ENCODE results near the gene MSL3B.

MSL3B gene

GRCh38 chr2:233829193-233830110, 38.7 kb downstream of the MSL3B start:
- H3K9me3 ChIP-seq (replicated peaks; ENCODE audit: control insufficient read depth, insufficient read depth, low read depth, low read length), result no peaks in the 10 kb centered on the region
- H3K4me1 ChIP-seq (replicated peaks in 1 of 2; ENCODE audit: control insufficient read depth in 2 of 2, insufficient read depth in 2 of 2, low read length in 2 of 2), result peaks cover 0 to 5% of the 10 kb centered on the region in 2 experiments; a peak in 2 of 5 replicates
- DNase-seq (ENCODE audit: extremely low read depth in 1 of 4, low spot score in 3 of 4) (no peak), ATAC-seq (no peak), FAIRE-seq (no peak)
- no peaks in the 10 kb centered on the region for H3K9me1 ChIP-seq (ENCODE audit: control insufficient read depth, insufficient read depth, low read length)
- intact Hi-C loops (cut with micrococcal nuclease) (no loop called here), in situ Hi-C loops (cut with MboI) (no loop called here)
- no peak overlapping the region for H3K27ac ChIP-seq (ENCODE audit: extremely low read depth, low read depth, low read length)
- WGBS (ENCODE audit: insufficient coverage, low coverage, missing lambda C conversion rate), result 24% methylated on average over 11 of the region's 15 CpGs
- ChIA-PET CTCF (ENCODE audit: low intra/inter-chr PET ratio) (no interaction called here), POLR2A (interaction anchor here (0.6 to 1.0 kb wide), 3 partner anchors 9 to 1183 kb away, joined by 3 read pairs; no protein-coding TSS in a partner anchor)
- no peak overlapping the region for H2AFZ ChIP-seq (ENCODE audit: low read depth, low read length)
- no peak overlapping the region for H3K4me3 ChIP-seq
- no peaks in the 10 kb centered on the region for H3K79me2 ChIP-seq (ENCODE audit: control insufficient read depth, insufficient read depth, low read length)
- H3K4me2 ChIP-seq (ENCODE audit: insufficient read depth, low read length), result no peak overlapping the region
- TF ChIP-seq STAT5A (IDR thresholded peaks at IDR 0.05; ENCODE audit: borderline replicate concordance, low read length), result no peak
- no peak for TF ChIP-seq HNRNPL (IDR thresholded peaks at IDR 0.05; ENCODE audit: low read depth, low read length)
- no peak for TF ChIP-seq ZBTB17 (CRISPR knock-in tag; IDR thresholded peaks at IDR 0.05)
- TF ChIP-seq XRCC5 (IDR thresholded peaks at IDR 0.05; ENCODE audit: low read depth, low read length), result no peak
- no peak for TF ChIP-seq SFPQ (IDR thresholded peaks at IDR 0.05; ENCODE audit: low read depth, low read length)
- no peak for TF ChIP-seq CGGBP1 (CRISPR knock-in tag; IDR thresholded peaks at IDR 0.05)
- no peak for TF ChIP-seq DDX20 (tag; IDR thresholded peaks at IDR 0.05; ENCODE audit: low read depth)
- TF ChIP-seq NFYB (IDR thresholded peaks at IDR 0.05; ENCODE audit: extremely low read depth, insufficient read length), result no peak
- TF ChIP-seq PPARD (CRISPR knock-in tag; IDR thresholded peaks at IDR 0.05), result no peak
- TF ChIP-seq PTTG1 (tag; IDR thresholded peaks at IDR 0.05; ENCODE audit: low read depth), result no peak
- no peak for TF ChIP-seq PATZ1 (CRISPR knock-in tag; IDR thresholded peaks at IDR 0.05; ENCODE audit: borderline replicate concordance)
- no peak for TF ChIP-seq SP2 (IDR thresholded peaks at IDR 0.05; ENCODE audit: extremely low read depth, low read depth, low read length, poor library complexity, severe bottlenecking)
- no peak for TF ChIP-seq ZNF324 (CRISPR knock-in tag; IDR thresholded peaks at IDR 0.05)
- no peak for TF ChIP-seq ZEB2 (IDR thresholded peaks at IDR 0.05)
- no peak for TF ChIP-seq DIDO1 (tag; IDR thresholded peaks at IDR 0.05; ENCODE audit: low read depth)
- no peak overlapping the region for H3K9ac ChIP-seq (ENCODE audit: insufficient read depth in 1 of 2, low read depth in 2 of 2, low read length in 2 of 2)
- no peaks in the 10 kb centered on the region; the same call in 1 of the 2 replicates for H4K20me1 ChIP-seq (replicated peaks; ENCODE audit: control insufficient read depth, insufficient read depth, low read length)
- no peaks in the 10 kb centered on the region for H3K27me3 ChIP-seq (ENCODE audit: control insufficient read depth in 2 of 2, insufficient read depth in 2 of 2, low read length in 2 of 2)
- H3K36me3 ChIP-seq (ENCODE audit: control insufficient read depth, insufficient read depth, low read length), result peaks cover 6% of the 10 kb centered on the region; the same call in 1 of the 3 replicates
- BruUV-seq (replicated peaks), result no TSS peak

All from K562 (cell line).